ENCODE results near the gene CENPM. TPM values are rescaled to one million over a fixed set of nuclear protein-coding genes. Genes with fewer than 3 reads are reported as not detected.

Gene CENPM
- total RNA-seq, 4 donors from 2014 or later = 2.4 to 3.2 TPM; not detected in 2

DNA sequence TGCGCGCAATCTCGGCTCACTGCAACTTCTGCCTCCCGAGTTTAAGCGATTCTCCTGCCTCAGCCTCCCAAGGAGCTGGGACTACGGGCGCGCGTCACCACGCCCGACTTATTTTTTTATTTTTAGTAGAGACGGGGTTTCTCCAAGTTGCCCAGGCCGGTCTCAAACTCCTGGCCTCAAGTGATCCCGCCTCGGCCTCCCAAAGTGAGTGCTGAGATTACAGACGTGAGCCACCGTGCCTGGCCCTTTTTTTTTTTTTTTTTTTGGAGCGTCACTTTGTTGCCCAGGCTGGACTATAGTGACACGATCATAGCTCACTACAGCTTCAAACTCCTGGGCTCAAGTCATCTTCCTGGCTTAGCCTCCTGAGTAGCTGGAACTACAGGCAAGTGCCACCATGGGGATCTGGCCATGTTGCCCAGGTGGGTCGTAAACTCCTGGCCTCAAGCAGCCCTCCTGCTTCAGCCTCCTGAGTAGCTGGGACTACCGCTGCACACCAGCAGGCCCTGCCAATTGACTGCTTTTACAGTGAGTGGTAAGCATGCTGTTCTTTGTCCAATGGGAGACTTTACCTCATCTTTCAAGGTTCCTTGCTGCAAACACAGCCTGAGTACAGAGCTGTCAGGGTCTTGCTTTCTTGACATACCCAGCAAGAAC is 600 bp upstream of the CENPM start:
- TF ChIP-seq, protein P1, sequence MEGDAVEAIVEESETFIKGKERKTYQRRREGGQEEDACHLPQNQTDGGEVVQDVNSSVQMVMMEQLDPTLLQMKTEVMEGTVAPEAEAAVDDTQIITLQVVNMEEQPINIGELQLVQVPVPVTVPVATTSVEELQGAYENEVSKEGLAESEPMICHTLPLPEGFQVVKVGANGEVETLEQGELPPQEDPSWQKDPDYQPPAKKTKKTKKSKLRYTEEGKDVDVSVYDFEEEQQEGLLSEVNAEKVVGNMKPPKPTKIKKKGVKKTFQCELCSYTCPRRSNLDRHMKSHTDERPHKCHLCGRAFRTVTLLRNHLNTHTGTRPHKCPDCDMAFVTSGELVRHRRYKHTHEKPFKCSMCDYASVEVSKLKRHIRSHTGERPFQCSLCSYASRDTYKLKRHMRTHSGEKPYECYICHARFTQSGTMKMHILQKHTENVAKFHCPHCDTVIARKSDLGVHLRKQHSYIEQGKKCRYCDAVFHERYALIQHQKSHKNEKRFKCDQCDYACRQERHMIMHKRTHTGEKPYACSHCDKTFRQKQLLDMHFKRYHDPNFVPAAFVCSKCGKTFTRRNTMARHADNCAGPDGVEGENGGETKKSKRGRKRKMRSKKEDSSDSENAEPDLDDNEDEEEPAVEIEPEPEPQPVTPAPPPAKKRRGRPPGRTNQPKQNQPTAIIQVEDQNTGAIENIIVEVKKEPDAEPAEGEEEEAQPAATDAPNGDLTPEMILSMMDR (IDR thresholded peaks at IDR 0.05; ENCODE audit: low read depth) = no peak

DNA sequence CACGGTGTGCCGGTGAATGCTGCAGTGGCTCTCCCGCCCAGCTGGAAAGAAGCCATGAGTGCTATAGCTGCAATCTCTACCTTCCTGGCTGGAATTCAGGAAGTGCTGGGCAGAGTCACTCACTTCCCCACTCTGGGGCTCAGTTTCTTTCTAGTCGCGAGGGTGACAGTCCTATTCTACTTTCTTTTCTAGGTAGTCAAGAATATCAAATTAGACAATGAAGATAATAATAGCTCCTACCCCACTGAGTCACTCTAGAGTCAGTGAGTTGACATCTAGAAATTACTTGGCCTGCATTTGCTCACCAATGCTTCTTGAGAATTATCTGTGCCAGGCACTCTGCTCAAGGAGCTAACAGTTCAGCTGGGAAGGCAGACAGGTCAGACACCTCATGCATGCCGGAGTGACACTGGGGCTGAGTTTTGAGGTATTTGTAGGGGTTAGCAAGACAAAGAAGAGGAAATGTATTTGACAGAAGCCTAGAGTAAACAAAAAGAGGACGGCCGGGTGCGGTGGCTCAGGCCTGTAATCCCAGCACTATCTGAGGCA is 3.2 kb downstream of the CENPM start:
- TF ChIP-seq, protein P1 (IDR thresholded peaks at IDR 0.05; ENCODE audit: low read depth) = no peak

DNA sequence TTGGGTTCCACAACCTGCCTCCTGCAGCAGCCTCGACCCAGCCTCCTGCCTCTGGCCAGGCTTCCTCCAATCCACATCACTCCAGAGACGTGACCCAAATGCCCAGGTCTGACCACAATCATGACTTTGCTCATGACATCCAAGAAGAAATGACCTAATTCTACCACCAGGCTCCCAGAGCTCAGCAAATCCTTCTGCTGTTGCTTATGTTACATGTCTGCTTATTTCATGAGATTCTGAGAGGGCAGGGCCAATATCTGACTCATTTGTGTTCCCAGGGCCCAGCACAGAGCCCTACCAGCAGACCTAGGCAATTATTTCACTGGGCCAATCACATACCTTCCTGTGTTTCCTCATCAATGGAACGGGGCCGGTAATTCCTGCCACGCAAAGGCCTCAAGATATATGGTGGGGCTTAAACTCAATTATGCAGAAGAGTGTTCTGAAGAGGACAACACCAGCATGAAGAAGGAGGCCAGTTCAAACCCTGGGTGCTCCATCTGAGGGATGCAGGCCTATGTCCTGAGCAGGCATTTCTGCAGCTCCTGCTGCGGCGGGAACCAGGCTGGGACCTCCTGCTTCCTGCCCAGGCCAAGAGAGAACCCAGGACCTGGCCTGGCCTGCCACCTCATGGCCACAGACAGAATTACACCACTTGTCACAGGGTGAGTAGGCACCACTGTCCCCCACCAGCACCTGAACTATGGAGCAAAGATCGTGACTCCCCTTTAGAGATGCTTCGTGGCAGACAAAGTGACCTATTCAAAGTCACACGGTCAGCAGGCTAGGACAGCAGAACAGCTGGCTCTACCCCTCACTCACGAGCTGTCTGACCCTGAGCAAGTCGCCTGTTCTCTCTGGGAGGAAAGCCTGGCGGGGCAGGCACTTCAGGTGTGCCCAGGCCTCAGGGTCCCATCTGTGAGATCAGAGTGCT is 5.9 kb downstream of the CENPM start:
- TF ChIP-seq, protein P1 (IDR thresholded peaks at IDR 0.05; ENCODE audit: low read depth) = no peak

DNA sequence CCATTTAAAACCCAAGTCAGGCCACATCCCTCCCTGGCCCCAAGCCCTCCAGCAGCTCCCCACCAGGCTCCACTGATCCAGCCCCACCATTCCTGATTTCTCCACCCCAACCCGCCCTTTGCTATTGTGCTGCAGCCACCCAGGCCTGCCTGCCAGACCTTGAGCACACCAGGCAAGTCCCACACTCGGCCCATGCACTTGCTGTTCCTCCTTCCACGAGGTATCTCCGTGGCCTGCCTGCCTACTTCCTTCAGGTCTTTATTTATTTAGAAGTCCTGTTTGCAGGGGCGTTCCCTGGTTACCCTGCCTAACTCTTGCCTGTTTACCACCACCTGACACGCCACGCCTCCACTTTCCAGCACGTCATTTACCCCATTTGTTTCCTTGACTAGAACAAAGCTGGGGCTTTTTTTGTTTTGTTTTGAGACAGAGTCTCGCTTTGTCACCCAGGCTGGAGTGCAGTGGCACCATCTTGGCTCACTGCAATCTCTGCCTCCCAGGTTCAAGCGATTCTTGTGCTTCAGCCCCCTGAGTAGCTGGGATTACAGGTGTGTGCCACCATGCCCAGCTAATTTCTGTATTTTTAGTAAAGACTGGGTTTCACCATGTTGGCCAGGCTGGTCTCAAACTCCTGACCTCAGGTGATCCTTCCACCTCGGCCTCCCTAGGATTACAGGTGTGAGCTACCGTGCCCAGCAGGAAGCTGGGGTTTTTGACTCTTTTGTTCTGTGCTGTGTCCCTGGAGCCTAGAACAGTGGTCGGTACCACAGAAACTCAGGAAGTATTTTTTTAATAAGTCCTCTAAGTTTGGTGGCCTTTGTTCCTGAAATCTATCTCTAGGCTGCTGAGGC is 6.7 kb downstream of the CENPM start:
- TF ChIP-seq, protein P1 (IDR thresholded peaks at IDR 0.05; ENCODE audit: low read depth) = no peak

DNA sequence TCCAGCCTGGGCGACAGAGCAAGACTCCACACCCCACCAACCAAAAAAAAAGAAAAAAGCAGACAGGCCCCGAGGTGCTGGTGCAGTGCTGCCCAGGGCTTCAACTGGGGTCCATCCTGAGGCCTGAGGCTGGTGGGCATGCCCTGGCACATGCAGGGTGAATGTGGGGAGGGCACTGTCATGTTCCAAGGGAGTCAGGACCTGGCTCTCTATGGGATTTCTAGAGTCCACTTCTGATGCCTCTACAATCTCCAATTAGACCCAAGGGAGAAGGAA is 10.1 kb downstream of the CENPM start:
- TF ChIP-seq, protein P1 (IDR thresholded peaks at IDR 0.05; ENCODE audit: low read depth) = no peak

DNA sequence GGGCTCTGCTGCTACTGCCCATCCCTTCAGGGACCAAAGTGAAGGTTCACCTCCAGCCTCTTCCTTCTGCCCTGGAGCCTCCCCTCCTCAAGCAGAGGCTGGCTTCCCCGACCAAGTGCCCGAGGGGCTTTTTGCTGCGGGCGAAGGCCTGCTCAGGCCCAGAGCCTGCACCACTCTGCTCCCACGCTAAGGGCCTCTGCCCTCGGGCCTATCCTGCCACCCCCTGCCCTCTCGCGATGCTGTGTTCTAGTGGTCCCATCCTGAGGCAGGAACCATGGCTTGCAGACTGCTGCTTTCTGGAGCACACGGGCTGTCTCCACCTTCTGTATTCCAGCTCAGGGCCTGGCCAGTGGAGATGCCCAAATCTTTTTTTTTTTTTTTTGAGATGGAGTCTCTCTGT is 11.4 kb downstream of the CENPM start:
- TF ChIP-seq, protein P1 (IDR thresholded peaks at IDR 0.05; ENCODE audit: low read depth) = no peak

All from subcutaneous adipose tissue (tissue), 4 donors.